Measurements from ENCODE around the gene SIGLEC1.

DNA sequence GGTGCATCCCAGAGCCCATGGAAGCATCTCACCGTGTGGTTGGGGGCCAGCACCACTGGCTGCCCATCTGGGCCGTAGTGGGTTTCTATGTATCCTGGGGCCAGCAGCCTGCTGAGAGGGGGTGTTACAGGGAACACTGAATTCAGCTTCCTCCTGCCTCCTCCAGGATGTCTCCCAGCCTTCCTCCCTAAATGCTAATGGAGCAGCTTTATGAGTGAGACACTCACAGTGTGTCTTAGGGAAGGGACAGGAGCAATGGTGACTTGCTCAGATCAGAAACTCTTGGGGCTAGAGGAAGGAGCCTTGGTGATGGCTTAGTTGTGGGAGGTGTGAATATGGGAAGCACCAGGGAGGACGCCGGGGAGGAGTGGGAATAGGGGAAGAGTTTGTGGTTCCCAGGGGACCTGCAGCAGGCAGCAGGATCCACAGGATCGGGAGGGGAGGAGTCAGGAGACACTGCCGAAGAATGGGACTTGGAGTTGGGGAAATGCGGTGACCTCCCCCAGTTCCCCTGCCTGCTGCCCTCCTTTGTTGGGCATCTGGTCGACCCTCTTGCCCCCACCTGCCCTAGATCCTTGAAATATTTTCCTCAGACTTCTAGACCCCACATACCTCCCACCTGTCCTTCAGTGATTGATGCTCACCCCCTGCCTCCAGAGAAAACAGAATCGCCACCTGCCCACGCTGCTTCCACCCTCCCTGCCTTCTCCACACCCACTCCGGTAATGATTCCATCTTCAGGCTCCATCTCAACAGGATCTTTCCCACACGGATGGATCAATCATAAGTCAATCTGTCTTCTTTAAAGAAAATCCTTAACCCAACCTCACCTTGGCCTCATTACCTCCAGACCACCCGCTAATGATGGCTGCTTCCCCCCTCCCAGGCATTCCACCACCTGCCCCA lies 37.2 kb downstream of the SIGLEC1 start:
- TF ChIP-seq, protein P1, sequence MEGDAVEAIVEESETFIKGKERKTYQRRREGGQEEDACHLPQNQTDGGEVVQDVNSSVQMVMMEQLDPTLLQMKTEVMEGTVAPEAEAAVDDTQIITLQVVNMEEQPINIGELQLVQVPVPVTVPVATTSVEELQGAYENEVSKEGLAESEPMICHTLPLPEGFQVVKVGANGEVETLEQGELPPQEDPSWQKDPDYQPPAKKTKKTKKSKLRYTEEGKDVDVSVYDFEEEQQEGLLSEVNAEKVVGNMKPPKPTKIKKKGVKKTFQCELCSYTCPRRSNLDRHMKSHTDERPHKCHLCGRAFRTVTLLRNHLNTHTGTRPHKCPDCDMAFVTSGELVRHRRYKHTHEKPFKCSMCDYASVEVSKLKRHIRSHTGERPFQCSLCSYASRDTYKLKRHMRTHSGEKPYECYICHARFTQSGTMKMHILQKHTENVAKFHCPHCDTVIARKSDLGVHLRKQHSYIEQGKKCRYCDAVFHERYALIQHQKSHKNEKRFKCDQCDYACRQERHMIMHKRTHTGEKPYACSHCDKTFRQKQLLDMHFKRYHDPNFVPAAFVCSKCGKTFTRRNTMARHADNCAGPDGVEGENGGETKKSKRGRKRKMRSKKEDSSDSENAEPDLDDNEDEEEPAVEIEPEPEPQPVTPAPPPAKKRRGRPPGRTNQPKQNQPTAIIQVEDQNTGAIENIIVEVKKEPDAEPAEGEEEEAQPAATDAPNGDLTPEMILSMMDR (IDR thresholded peaks at IDR 0.05 in 4 of 5, conservative IDR thresholded peaks at IDR 0.05 in 1 of 5): no peak
- no peak for TF ChIP-seq POLR2A (IDR thresholded peaks at IDR 0.05)
